Osteoblast (primary cell): ENCODE data around the gene CCDC92B. TPM values are rescaled to one million over a fixed set of nuclear protein-coding genes. Genes with fewer than 3 reads are reported as not detected.
A peak's percentile ranks its signal among the peaks of the same experiment; 100 is the strongest.

Experiments used
- DNase-seq: peaks from one replicate; pipeline ENCODE4 v3.0.0; 2011; ENCODE audit warnings: low spot score, mixed read lengths; ENCODE audit not compliant: insufficient read length; ENCODE audit errors: missing footprints
- H2AFZ ChIP-seq: 2 replicates; pipeline ENCODE4 v1.6.0; 2011; ENCODE audit warnings: mild to moderate bottlenecking, low read length
- H3K27ac ChIP-seq: 2 replicates; pipeline ENCODE4 v1.5.1; 2011; ENCODE audit warnings: mild to moderate bottlenecking, low read depth, low read length, moderate library complexity
- H3K27me3 ChIP-seq: 2 replicates; pipeline ENCODE4 v1.6.0; 2012; ENCODE audit warnings: mild to moderate bottlenecking, control low read depth, inconsistent platforms, low read length, moderate library complexity; ENCODE audit not compliant: insufficient read depth
- H3K36me3 ChIP-seq: 2 replicates; pipeline ENCODE4 v1.5.1; 2011; ENCODE audit warnings: mild to moderate bottlenecking, low read length, control low read depth, moderate library complexity; ENCODE audit not compliant: insufficient read depth
- H3K4me1 ChIP-seq: 2 replicates; pipeline ENCODE4 v1.5.1; 2011; ENCODE audit warnings: mild to moderate bottlenecking, low read length, control low read depth, moderate library complexity; ENCODE audit not compliant: insufficient read depth
- H3K4me2 ChIP-seq: 2 replicates; pipeline ENCODE4 v1.6.0; 2011; ENCODE audit warnings: mild to moderate bottlenecking, low read length; ENCODE audit not compliant: insufficient read depth
- H3K4me3 ChIP-seq: fragments of 200-600 bp; sonication (generic); 3 replicates; pipeline ENCODE4 v1.5.1; 2012; ENCODE audit warnings: mild to moderate bottlenecking, low read length, inconsistent platforms; ENCODE audit not compliant: insufficient read depth
- H3K79me2 ChIP-seq: 2 replicates; pipeline ENCODE4 v1.6.0; 2012; ENCODE audit warnings: mild to moderate bottlenecking, low read length, control low read depth, inconsistent platforms; ENCODE audit not compliant: insufficient read depth
- H3K9me3 ChIP-seq: 2 replicates; pipeline ENCODE4 v1.5.1; 2011; ENCODE audit warnings: low read depth, low read length, control low read depth
- H4K20me1 ChIP-seq: 2 replicates; pipeline ENCODE4 v1.6.0; 2012; ENCODE audit warnings: mild to moderate bottlenecking, low read length, control low read depth; ENCODE audit not compliant: insufficient read depth
- CTCF ChIP-seq: IDR thresholded peaks from 2 replicates; pipeline ENCODE4 v1.5.1; 2011; ENCODE audit warnings: mild to moderate bottlenecking, low read depth, low read length, moderate library complexity; ENCODE audit errors: extremely low read depth
- total RNA-seq: library from RNA; depleted of rRNA; stranded (reverse); fragments of >200 nt; gene quantifications from 2 replicates; pipeline ENCODE4 v1.2.3, GENCODE V29; 2012

The CCDC92B gene
- total RNA-seq, 1 donor: not detected

GRCh38 chr17:2731807-2732206 lies 17.6 kb downstream of the CCDC92B start:
- H3K4me2 ChIP-seq: no peak overlapping the region
- no peaks in the 10 kb centered on the region for H3K36me3 ChIP-seq
- no peaks in the 10 kb centered on the region for H3K79me2 ChIP-seq
- peaks cover 5% of the 10 kb centered on the region for H3K27me3 ChIP-seq
- no peak overlapping the region for H3K27ac ChIP-seq
- no peaks in the 10 kb centered on the region for H3K4me1 ChIP-seq
- no peak overlapping the region for H2AFZ ChIP-seq
- H4K20me1 ChIP-seq: no peaks in the 10 kb centered on the region
- no peak for DNase-seq
- H3K9me3 ChIP-seq: no peaks in the 10 kb centered on the region
- no peak for TF ChIP-seq CTCF
- H3K4me3 ChIP-seq: no peak overlapping the region

DNA sequence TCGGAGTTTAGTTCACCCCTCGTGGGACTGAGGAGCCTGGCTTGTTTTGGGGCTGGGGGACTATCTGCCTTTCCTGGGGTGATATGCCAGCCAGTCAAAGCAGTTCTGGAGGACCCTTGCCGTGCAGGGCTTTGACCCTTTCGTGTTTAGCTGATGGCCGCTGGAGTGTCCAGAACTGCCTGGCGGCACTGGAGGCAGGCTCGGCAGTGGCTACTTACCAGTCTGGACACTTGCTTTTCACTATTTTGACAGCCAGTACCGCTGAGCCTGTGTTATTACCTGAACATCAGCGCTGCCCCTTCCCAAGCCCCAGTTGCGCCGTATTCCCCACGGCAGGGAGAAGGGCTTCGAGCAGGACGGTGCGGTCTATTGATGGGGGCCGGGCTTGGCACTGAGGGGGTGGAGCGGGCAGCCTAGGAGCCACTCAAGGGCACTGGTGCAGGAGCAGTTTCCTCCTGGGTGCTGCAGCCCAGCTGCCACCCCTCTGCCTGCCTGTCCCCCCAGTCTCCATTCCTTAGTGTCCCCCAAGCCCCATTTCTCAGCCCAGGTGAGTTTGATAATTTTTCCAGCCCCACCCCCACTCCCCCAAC lies 18.6 kb downstream of the CCDC92B start:
- peak; percentile 67 for DNase-seq
- no peak overlapping the region for H3K4me3 ChIP-seq
- no peak overlapping the region for H3K27ac ChIP-seq
- no peaks in the 10 kb centered on the region for H3K79me2 ChIP-seq
- H2AFZ ChIP-seq: no peak overlapping the region
- no peaks in the 10 kb centered on the region for H3K9me3 ChIP-seq
- no peak overlapping the region for H3K4me2 ChIP-seq
- H4K20me1 ChIP-seq: no peaks in the 10 kb centered on the region
- no peak for TF ChIP-seq CTCF
- no peaks in the 10 kb centered on the region for H3K36me3 ChIP-seq
- H3K4me1 ChIP-seq: no peaks in the 10 kb centered on the region
- H3K27me3 ChIP-seq: peaks cover 5% of the 10 kb centered on the region

GRCh38 chr17:2724784-2725164 lies 24.7 kb downstream of the CCDC92B start:
- H3K36me3 ChIP-seq: no peaks in the 10 kb centered on the region
- DNase-seq: peak; percentile 92
- TF ChIP-seq CTCF: no peak
- no peak overlapping the region for H2AFZ ChIP-seq
- H3K4me3 ChIP-seq: no peak overlapping the region
- no peaks in the 10 kb centered on the region for H3K4me1 ChIP-seq
- no peaks in the 10 kb centered on the region for H4K20me1 ChIP-seq
- H3K9me3 ChIP-seq: no peaks in the 10 kb centered on the region
- no peak overlapping the region for H3K4me2 ChIP-seq
- H3K79me2 ChIP-seq: no peaks in the 10 kb centered on the region
- H3K27me3 ChIP-seq: peaks cover 28% of the 10 kb centered on the region
- H3K27ac ChIP-seq: no peak overlapping the region

GRCh38 chr17:2723997-2724783 lies 25.3 kb downstream of the CCDC92B start:
- no peaks in the 10 kb centered on the region for H3K79me2 ChIP-seq
- no peaks in the 10 kb centered on the region for H3K4me1 ChIP-seq
- no peak overlapping the region for H3K27ac ChIP-seq
- H3K36me3 ChIP-seq: no peaks in the 10 kb centered on the region
- no peak for TF ChIP-seq CTCF
- H2AFZ ChIP-seq: no peak overlapping the region
- H3K4me2 ChIP-seq: no peak overlapping the region
- DNase-seq: peak; percentile 79
- H4K20me1 ChIP-seq: no peaks in the 10 kb centered on the region
- H3K4me3 ChIP-seq: no peak overlapping the region
- H3K27me3 ChIP-seq: peaks cover 28% of the 10 kb centered on the region
- H3K9me3 ChIP-seq: no peaks in the 10 kb centered on the region
